HepG2 (cell line): ENCODE results near the gene GPLD1. TPM values are rescaled to one million over a fixed set of nuclear protein-coding genes. Genes with fewer than 3 reads are reported as not detected.

Source experiments
- CBX2 ChIP-seq, 2 experiments: fragments of 200-600 bp in 1 of 2; sonication (generic); formaldehyde crosslinking in 1 of 2; IDR thresholded peaks; 2 replicates each; pipeline versions ENCODE4 v1.7.0 to v1.8.1; 2018 to 2022; ENCODE audit warnings: low read depth in 2 of 2, low read length in 1 of 2, mild to moderate bottlenecking in 1 of 2, missing genetic modification reagents in 1 of 2
- HIVEP1 ChIP-seq: sonication (generic); formaldehyde crosslinking; IDR thresholded peaks from 2 replicates; pipeline ENCODE4 v1.4.0; 2020; ENCODE audit warnings: mild to moderate bottlenecking, missing genetic modification reagents
- MAF1 ChIP-seq: sonication (generic); formaldehyde crosslinking; IDR thresholded peaks from 2 replicates; pipeline ENCODE4 v1.5.0; 2020; ENCODE audit warnings: missing genetic modification reagents, borderline replicate concordance
- PAX8 ChIP-seq: sonication (generic); formaldehyde crosslinking; IDR thresholded peaks from 2 replicates; pipeline ENCODE4 v1.8.0; 2022; ENCODE audit warnings: mild to moderate bottlenecking, missing genetic modification reagents, borderline replicate concordance
- SP140L ChIP-seq: sonication (generic); formaldehyde crosslinking; IDR thresholded peaks from 2 replicates; pipeline ENCODE4 v1.4.0; 2020; ENCODE audit warnings: missing genetic modification reagents, borderline replicate concordance
- SRY ChIP-seq: sonication (generic); formaldehyde crosslinking; IDR thresholded peaks from 2 replicates; pipeline ENCODE4 v1.8.0; 2022; ENCODE audit warnings: mild to moderate bottlenecking, missing genetic modification reagents
- YY1 ChIP-seq: IDR thresholded peaks from 2 replicates; pipeline ENCODE4 v1.6.1; 2011; ENCODE audit warnings: low read length, low read depth, moderate library complexity, mild to moderate bottlenecking; ENCODE audit not compliant: insufficient read depth, insufficient replicate concordance
- ZFP90 ChIP-seq: sonication (generic); formaldehyde crosslinking; IDR thresholded peaks from 2 replicates; pipeline ENCODE4 v1.8.0; 2022; ENCODE audit warnings: missing genetic modification reagents, mild to moderate bottlenecking, inconsistent platforms, borderline replicate concordance
- ZFX ChIP-seq: sonication (generic); formaldehyde crosslinking; IDR thresholded peaks from 2 replicates; pipeline ENCODE4 v1.4.0; 2020; ENCODE audit warnings: mild to moderate bottlenecking, low read depth, missing genetic modification reagents, moderate library complexity
- ZNF788 ChIP-seq: sonication (generic); formaldehyde crosslinking; IDR thresholded peaks from 2 replicates; pipeline ENCODE4 v1.5.0; 2020; ENCODE audit warnings: mild to moderate bottlenecking, missing genetic modification reagents, borderline replicate concordance
- polyA plus RNA-seq, 8 experiments: library from polyadenylated mRNA; depleted of rRNA in 3 of 8; stranded (reverse) in 7 of 8; unstranded in 1 of 8; fragments of >200 nt; fragmentation: Illumina TruSeq in 4 of 8; extraction: Trizol in 4 of 8; gene quantifications; 2 replicates each; pipeline versions ENCODE4 v1.2.1 to v1.2.3, GENCODE V29; 2011 to 2016; ENCODE audit warnings: low read depth in 4 of 8, missing spikeins in 1 of 8, mixed read lengths in 1 of 8; ENCODE audit not compliant: insufficient read depth in 1 of 8
- total RNA-seq, 5 experiments: library from RNA; depleted of rRNA; stranded (reverse); fragments of >200 nt; fragmentation: Illumina TruSeq; extraction: Trizol; gene quantifications; 2 replicates each; pipeline ENCODE4 v1.2.3, GENCODE V29; 2016; ENCODE audit warnings: low read depth in 1 of 5
- TF ChIP-seq, protein P1 (sequence below): sonication (generic); formaldehyde crosslinking; IDR thresholded peaks from 2 replicates; pipeline ENCODE4 v1.5.0; 2020; ENCODE audit warnings: mild to moderate bottlenecking, missing genetic modification reagents
- TF ChIP-seq, protein P2 (sequence below): sonication (generic); formaldehyde crosslinking; IDR thresholded peaks from 2 replicates; pipeline ENCODE4 v1.4.0; 2020; ENCODE audit warnings: missing genetic modification reagents
- TF ChIP-seq, protein P3 (sequence below): sonication (generic); formaldehyde crosslinking; IDR thresholded peaks from 2 replicates; pipeline ENCODE4 v1.4.0; 2020; ENCODE audit warnings: missing genetic modification reagents, mild to moderate bottlenecking, borderline replicate concordance
- TF ChIP-seq, protein P4 (sequence below): IDR thresholded peaks from 2 replicates; pipeline ENCODE4 v1.6.1; 2016
- TF ChIP-seq, protein P5 (sequence below): sonication (generic); formaldehyde crosslinking; IDR thresholded peaks from 2 replicates; pipeline ENCODE4 v1.8.1; 2023; ENCODE audit warnings: mild to moderate bottlenecking, moderate library complexity, missing genetic modification reagents
- TF ChIP-seq, protein P6 (sequence below), 2 experiments: fragments of 450-650 bp in 1 of 2; sonication (generic) in 1 of 2; formaldehyde crosslinking; IDR thresholded peaks; 2 replicates each; pipeline versions ENCODE4 v1.5.0 to v1.8.0; 2020 to 2022; ENCODE audit warnings: mild to moderate bottlenecking in 1 of 2, missing genetic modification reagents in 1 of 2
- TF ChIP-seq, protein P7 (sequence below): sonication (generic); formaldehyde crosslinking; IDR thresholded peaks from 2 replicates; pipeline ENCODE4 v1.4.0; 2020; ENCODE audit warnings: mild to moderate bottlenecking, missing genetic modification reagents

GPLD1 gene
- total and polyA plus RNA-seq, 2 of the 13 experiments (the other 11 are each of a cell fraction or from before 2014, with no cell fraction given): 6.2 to 7.6 TPM

DNA sequence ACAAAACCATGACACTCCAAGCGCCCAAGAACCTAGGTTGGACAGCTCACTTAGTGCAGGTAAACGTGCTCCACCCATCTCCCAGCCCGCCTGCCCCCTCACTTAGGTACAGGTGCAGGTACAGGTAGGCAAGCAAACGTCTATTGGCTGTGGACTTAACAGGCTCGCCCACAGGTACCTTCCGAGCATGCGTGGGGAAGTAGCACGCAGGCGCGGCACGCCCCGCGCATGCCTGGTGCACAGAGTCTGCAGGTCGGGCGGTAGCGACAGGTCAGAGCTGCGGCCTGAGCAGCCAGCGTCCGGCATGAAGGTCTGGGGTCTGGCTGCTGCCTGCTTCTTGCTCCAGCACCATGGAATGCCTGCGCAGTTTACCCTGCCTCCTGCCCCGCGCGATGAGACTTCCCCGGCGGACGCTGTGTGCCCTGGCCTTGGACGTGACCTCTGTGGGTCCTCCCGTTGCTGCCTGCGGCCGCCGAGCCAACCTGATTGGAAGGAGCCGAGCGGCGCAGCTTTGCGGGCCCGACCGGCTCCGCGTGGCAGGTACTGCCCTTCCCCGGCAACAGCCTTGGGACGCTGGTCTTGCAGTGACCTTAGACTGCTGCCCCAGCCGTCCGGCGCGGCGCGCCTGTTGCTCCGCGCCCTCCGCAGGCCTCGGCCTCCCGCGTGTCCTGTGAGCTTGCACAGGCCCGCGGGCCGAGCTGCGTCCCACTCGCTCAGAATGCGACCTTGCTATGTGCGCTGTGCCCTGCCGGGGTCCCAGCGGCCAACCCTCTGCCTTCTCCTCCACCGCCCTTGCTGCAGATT is 86.5 kb downstream of the GPLD1 start, which contains the start of gene MRS2 (continued):
- TF ChIP-seq ZFX (CRISPR knock-in tag) (peak; percentile 100), CBX2 (IDR thresholded peaks at IDR 0.05; ENCODE audit: low read depth, low read length) (no peak), CBX2 (CRISPR knock-in tag; IDR thresholded peaks at IDR 0.05; ENCODE audit: low read depth) (no peak), SP140L (CRISPR knock-in tag) (no peak; the same call in 1 of the 2 replicates), MAF1 (CRISPR knock-in tag) (peak; percentile 90; the same call in 1 of the 2 replicates), PAX8 (CRISPR knock-in tag) (peak; percentile 98), ZNF788 (CRISPR knock-in tag) (peak; percentile 99), SRY (peak; percentile 100), ZFP90 (CRISPR knock-in tag) (no peak; the same call in 1 of the 2 replicates), HIVEP1 (CRISPR knock-in tag) (peak; percentile 88), YY1 (no peak)
- TF ChIP-seq, protein P1, sequence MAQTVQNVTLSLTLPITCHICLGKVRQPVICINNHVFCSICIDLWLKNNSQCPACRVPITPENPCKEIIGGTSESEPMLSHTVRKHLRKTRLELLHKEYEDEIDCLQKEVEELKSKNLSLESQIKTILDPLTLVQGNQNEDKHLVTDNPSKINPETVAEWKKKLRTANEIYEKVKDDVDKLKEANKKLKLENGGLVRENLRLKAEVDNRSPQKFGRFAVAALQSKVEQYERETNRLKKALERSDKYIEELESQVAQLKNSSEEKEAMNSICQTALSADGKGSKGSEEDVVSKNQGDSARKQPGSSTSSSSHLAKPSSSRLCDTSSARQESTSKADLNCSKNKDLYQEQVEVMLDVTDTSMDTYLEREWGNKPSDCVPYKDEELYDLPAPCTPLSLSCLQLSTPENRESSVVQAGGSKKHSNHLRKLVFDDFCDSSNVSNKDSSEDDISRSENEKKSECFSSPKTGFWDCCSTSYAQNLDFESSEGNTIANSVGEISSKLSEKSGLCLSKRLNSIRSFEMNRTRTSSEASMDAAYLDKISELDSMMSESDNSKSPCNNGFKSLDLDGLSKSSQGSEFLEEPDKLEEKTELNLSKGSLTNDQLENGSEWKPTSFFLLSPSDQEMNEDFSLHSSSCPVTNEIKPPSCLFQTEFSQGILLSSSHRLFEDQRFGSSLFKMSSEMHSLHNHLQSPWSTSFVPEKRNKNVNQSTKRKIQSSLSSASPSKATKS (CRISPR knock-in tag): peak; percentile 35; the same call in 1 of the 2 replicates
- TF ChIP-seq, protein P2, sequence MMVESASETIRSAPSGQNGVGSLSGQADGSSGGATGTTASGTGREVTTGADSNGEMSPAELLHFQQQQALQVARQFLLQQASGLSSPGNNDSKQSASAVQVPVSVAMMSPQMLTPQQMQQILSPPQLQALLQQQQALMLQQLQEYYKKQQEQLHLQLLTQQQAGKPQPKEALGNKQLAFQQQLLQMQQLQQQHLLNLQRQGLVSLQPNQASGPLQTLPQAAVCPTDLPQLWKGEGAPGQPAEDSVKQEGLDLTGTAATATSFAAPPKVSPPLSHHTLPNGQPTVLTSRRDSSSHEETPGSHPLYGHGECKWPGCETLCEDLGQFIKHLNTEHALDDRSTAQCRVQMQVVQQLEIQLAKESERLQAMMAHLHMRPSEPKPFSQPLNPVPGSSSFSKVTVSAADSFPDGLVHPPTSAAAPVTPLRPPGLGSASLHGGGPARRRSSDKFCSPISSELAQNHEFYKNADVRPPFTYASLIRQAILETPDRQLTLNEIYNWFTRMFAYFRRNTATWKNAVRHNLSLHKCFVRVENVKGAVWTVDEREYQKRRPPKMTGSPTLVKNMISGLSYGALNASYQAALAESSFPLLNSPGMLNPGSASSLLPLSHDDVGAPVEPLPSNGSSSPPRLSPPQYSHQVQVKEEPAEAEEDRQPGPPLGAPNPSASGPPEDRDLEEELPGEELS (CRISPR knock-in tag): peak; percentile 46; the same call in 1 of the 2 replicates
- TF ChIP-seq, protein P3, sequence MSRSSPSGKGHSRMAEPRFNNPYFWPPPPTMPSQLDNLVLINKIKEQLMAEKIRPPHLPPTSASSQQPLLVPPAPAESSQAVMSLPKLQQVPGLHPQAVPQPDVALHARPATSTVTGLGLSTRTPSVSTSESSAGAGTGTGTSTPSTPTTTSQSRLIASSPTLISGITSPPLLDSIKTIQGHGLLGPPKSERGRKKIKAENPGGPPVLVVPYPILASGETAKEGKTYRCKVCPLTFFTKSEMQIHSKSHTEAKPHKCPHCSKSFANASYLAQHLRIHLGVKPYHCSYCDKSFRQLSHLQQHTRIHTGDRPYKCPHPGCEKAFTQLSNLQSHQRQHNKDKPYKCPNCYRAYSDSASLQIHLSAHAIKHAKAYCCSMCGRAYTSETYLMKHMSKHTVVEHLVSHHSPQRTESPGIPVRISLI (CRISPR knock-in tag): peak; percentile 84
- TF ChIP-seq, protein P4, sequence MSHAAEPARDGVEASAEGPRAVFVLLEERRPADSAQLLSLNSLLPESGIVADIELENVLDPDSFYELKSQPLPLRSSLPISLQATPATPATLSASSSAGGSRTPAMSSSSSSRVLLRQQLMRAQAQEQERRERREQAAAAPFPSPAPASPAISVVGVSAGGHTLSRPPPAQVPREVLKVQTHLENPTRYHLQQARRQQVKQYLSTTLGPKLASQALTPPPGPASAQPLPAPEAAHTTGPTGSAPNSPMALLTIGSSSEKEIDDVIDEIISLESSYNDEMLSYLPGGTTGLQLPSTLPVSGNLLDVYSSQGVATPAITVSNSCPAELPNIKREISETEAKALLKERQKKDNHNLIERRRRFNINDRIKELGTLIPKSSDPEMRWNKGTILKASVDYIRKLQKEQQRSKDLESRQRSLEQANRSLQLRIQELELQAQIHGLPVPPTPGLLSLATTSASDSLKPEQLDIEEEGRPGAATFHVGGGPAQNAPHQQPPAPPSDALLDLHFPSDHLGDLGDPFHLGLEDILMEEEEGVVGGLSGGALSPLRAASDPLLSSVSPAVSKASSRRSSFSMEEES: peak; percentile 11; the same call in 1 of the 2 replicates
- TF ChIP-seq, protein P5, sequence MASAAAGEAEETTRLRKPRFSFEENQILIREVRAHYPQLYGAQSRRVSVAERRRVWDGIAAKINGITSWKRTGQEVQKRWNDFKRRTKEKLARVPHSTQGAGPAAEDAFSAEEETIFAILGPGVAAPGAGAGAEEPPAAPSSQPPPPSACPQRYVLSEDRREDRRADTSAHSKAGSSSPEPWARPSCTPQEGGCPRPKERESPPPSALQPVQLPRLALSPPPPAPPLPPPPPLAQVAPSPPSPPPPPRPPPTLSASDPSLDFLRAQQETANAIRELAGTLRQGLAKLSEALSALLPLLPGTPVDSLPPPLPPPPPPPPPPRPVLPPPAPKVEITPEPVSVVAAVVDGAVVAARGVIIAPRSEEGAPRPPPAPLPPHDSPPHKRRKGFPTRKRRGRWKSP (CRISPR knock-in tag): peak; percentile 72; the same call in 1 of the 2 replicates
- TF ChIP-seq, protein P6, sequence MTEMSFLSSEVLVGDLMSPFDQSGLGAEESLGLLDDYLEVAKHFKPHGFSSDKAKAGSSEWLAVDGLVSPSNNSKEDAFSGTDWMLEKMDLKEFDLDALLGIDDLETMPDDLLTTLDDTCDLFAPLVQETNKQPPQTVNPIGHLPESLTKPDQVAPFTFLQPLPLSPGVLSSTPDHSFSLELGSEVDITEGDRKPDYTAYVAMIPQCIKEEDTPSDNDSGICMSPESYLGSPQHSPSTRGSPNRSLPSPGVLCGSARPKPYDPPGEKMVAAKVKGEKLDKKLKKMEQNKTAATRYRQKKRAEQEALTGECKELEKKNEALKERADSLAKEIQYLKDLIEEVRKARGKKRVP (CRISPR knock-in tag; IDR thresholded peaks at IDR 0.05): peak in 1 of 2 experiments; percentile 46; a peak in 1 of 4 replicates
- TF ChIP-seq, protein P7, sequence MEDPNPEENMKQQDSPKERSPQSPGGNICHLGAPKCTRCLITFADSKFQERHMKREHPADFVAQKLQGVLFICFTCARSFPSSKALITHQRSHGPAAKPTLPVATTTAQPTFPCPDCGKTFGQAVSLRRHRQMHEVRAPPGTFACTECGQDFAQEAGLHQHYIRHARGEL (CRISPR knock-in tag): peak; percentile 88; the same call in 1 of the 2 replicates
